ENCODE results near the gene THBS4.

DNA sequence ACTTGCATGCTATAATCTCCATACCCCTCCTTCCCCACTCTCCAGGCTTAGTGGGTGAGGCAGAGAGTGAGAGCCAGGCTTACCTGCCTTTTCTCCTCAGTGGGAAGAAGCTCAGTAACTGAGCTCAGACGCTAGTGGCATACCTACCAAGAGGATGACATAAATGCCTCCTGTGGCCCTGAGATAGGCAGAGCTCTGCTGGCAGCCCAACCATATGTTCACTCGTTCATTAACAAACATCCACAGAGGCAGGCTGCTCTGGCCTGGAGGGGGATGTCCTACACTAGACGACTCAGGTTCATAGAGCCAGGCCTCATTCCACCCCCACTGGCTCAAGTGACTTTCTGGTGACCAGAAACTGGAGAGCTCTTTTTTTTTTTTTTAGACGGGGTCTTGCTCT lies 81.3 kb downstream of the THBS4 start:
- TF ChIP-seq CTCF (IDR thresholded peaks at IDR 0.05; ENCODE audit: low read depth, low read length, missing input control) (no peak), TAF1 (conservative IDR thresholded peaks at IDR 0.05) (no peak)
